COLO668 (cell line): ENCODE data around the gene KRT12.
A peak's percentile ranks its signal among the peaks of the same experiment; 100 is the strongest.

Source experiments
- DNase-seq: peaks from one replicate; lab custom pipeline; 2025; ENCODE audit not compliant: unreplicated experiment; lab: John Stamatoyannopoulos, UW

KRT12 gene

GRCh38 chr17:40866838-40867237 is at the start of gene KRT12:
KRT12 (minus strand) TSS chr17:40867223; CDS start chr17:40867186, 37 bp downstream.
- DNase-seq, result no peak

GRCh38 chr17:40916366-40916765 is 49.3 kb upstream of the KRT12 start:
- DNase-seq, result no peak

- no peak for DNase-seq
Measured at GRCh38 chr17:40915721-40916256, 48.8 kb upstream of the KRT12 start.

GRCh38 chr17:40915199-40915661 is 48.2 kb upstream of the KRT12 start:
- no peak for DNase-seq

GRCh38 chr17:40914075-40914855 is 47.2 kb upstream of the KRT12 start:
- DNase-seq, result no peak

GRCh38 chr17:40912486-40913210 is 45.6 kb upstream of the KRT12 start:
- no peak for DNase-seq

- DNase-seq, result no peak
Measured at GRCh38 chr17:40910441-40910841, 43.4 kb upstream of the KRT12 start.

- DNase-seq, result no peak
Measured at GRCh38 chr17:40909755-40910154, 42.7 kb upstream of the KRT12 start.

- peak; percentile 74 for DNase-seq
Measured at GRCh38 chr17:40909351-40909750, 42.3 kb upstream of the KRT12 start.

- DNase-seq, result no peak
Measured at GRCh38 chr17:40906613-40907012, 39.6 kb upstream of the KRT12 start.

GRCh38 chr17:40905370-40905769 is 38.3 kb upstream of the KRT12 start:
- no peak for DNase-seq

- peak; percentile 59 for DNase-seq
Measured at GRCh38 chr17:40903129-40903847, 36.3 kb upstream of the KRT12 start.

GRCh38 chr17:40902498-40902897 is 35.5 kb upstream of the KRT12 start:
- DNase-seq, result no peak

GRCh38 chr17:40901981-40902474 is 35.0 kb upstream of the KRT12 start:
- peak; percentile 58 for DNase-seq

GRCh38 chr17:40900809-40901356 is 33.9 kb upstream of the KRT12 start:
- no peak for DNase-seq

- no peak for DNase-seq
Measured at GRCh38 chr17:40896916-40897455, 30.0 kb upstream of the KRT12 start.

- DNase-seq, result no peak
Measured at GRCh38 chr17:40895106-40895730, 28.2 kb upstream of the KRT12 start.

GRCh38 chr17:40888196-40888720 is 21.2 kb upstream of the KRT12 start:
- DNase-seq, result no peak

- DNase-seq, result peak; percentile 36
Measured at GRCh38 chr17:40886090-40886489, 19.1 kb upstream of the KRT12 start.
